GM12801 (cell line): Measurements from ENCODE around the gene NDUFS6.

Source experiments
- TF ChIP-seq, protein P1 (sequence below): IDR thresholded peaks from one replicate; pipeline ENCODE4 v1.5.1; 2011; ENCODE audit warnings: control low read depth; ENCODE audit not compliant: insufficient read length; ENCODE audit errors: extremely low read depth

The NDUFS6 gene

DNA sequence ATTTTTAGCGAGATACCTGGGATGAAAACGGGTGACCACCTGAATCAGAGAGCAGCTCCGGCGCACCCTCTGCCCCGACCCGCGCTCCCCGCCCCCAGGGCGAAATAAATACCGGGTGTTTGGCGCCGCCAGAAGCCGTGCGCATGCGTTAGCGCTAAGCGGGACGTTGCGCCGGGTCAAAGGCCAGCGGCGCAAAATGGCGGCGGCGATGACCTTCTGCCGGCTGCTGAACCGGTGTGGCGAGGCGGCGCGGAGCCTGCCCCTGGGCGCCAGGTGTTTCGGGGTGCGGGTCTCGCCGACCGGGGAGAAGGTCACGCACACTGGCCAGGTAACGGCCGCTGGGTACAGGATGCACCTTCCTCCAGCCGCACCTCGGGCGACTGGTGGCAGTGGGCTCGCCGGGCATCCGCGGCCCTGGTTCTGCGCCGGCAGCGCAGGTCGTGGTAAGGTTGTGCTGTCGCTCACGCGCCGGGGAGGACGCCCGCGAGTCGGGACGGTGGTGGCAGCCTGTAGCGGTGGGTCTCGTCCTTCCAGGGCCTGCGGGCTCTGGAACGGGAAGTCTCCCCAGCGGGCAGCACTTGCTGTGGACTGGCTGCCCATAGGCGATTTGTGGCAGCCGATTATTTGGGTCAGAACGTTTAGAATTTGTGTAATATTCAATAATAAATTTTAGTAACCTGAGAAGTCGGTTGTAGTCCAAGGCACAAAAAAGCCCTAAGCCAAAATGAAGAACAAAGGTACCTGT lies at the start of gene NDUFS6:
TSS of gene NDUFS6 (plus strand) at position 186 of the 745 bp plus-strand sequence. CDS start at position 197, 11 bp downstream.
- TF ChIP-seq, protein P1, sequence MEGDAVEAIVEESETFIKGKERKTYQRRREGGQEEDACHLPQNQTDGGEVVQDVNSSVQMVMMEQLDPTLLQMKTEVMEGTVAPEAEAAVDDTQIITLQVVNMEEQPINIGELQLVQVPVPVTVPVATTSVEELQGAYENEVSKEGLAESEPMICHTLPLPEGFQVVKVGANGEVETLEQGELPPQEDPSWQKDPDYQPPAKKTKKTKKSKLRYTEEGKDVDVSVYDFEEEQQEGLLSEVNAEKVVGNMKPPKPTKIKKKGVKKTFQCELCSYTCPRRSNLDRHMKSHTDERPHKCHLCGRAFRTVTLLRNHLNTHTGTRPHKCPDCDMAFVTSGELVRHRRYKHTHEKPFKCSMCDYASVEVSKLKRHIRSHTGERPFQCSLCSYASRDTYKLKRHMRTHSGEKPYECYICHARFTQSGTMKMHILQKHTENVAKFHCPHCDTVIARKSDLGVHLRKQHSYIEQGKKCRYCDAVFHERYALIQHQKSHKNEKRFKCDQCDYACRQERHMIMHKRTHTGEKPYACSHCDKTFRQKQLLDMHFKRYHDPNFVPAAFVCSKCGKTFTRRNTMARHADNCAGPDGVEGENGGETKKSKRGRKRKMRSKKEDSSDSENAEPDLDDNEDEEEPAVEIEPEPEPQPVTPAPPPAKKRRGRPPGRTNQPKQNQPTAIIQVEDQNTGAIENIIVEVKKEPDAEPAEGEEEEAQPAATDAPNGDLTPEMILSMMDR: no peak

DNA sequence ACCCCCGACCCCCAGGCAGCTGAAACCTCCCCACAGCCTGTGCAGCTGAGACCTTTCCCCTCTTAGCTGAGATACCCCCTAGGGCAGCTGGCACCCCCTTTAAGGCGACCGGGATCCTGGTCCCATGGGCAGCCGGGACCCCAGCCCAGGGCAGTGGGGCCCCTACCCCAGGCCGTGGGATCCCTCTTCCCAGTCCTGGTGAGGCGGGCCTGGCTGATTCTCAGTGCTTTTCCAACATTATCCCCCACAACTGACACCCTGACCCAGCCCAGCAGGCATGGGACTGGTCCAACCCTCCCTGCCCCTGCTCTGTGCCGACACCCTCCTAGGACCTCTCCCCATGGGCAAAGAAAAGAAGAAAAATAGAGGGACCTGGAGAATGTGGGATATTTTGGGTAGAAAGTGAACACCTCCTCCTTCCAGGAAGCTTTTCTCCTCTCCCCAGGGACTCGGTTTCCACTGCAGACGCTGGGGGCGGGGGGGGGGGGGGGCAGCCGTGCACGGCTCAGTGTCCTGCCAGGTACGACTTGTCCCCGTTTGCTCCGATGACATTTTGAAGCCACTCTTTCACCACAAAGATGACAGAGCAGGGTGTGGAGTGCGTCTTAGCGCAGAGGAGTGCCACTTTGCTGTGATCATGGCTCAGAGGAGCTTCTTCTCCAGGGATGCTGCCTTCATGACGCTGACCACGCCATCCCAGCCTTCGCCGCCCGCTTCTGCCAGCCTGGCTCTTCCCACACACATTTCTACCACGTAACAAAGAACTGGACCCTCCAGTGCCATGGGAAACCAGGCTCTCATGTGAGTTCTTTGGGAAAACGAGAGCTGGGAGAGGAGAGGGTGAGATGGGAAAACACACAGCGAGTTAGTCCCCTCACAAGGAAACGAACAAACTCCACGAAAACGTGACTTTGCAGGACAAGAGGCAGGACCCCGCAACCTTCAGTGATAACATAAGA lies 49.1 kb upstream of the NDUFS6 start:
- TF ChIP-seq, protein P1: no peak

- TF ChIP-seq, protein P1: no peak
These were observed 48.3 kb upstream of the NDUFS6 start for GRCh38 chr5:1752881-1753280.

GRCh38 chr5:1753490-1753889 lies 47.7 kb upstream of the NDUFS6 start:
- TF ChIP-seq, protein P1: no peak

GRCh38 chr5:1754531-1755220 lies 46.5 kb upstream of the NDUFS6 start:
- TF ChIP-seq, protein P1: no peak

- TF ChIP-seq, protein P1: no peak
These were observed 45.8 kb upstream of the NDUFS6 start for GRCh38 chr5:1755321-1755949.
